Globus pallidus (tissue), 1 donor: ENCODE data around the gene CEACAM16.
"Not testable (repeated sequence)": the region's sequence is repeated elsewhere in the genome, so short reads cannot be mapped to it uniquely, and the experiment has no call there.

Source experiments
- DNase-seq: peaks from one replicate; pipeline ENCODE4 v3.0.0-alpha.2; 2015; ENCODE audit warnings: low spot score

The CEACAM16 gene, protein sequence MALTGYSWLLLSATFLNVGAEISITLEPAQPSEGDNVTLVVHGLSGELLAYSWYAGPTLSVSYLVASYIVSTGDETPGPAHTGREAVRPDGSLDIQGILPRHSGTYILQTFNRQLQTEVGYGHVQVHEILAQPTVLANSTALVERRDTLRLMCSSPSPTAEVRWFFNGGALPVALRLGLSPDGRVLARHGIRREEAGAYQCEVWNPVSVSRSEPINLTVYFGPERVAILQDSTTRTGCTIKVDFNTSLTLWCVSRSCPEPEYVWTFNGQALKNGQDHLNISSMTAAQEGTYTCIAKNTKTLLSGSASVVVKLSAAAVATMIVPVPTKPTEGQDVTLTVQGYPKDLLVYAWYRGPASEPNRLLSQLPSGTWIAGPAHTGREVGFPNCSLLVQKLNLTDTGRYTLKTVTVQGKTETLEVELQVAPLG

DNA sequence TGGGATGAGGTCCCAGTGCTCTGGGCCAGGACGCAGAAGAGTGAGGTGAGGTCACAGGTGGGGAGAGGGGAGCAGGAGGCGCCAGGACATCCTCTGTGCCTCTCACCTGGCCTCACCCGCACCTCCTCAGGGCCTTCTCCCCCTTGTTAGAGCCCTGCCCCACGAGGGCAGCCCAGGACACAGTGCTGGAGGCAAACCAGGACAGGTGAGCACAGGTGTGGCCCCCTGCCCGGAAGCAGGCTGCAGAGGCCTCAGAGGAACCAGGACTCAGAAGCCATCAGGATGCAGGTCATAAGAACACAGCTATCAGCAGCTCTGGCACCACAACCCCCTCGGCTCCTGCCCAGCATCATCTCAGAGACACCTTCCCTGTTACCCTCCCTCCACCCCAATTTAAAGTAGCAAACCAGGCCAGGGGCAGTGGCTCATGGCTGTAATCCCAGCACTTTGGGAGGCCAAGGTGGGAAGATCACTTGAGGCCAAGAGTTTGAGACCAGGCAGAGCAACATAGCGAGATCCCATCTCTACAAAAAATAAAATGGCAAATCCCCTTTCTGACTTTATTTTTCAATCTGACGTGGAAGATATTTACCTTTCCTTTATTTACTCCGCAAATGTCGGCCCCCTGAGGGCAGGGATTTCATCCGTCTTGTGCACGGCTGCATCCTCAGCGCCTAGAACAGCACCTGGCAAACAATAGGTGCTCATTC, at the start of gene CEACAM16:
CEACAM16 (plus strand) TSS at position 660 of the 710 bp plus-strand sequence. CDS start 2,306 bp downstream, outside the sequence.
- DNase-seq = no peak

DNA sequence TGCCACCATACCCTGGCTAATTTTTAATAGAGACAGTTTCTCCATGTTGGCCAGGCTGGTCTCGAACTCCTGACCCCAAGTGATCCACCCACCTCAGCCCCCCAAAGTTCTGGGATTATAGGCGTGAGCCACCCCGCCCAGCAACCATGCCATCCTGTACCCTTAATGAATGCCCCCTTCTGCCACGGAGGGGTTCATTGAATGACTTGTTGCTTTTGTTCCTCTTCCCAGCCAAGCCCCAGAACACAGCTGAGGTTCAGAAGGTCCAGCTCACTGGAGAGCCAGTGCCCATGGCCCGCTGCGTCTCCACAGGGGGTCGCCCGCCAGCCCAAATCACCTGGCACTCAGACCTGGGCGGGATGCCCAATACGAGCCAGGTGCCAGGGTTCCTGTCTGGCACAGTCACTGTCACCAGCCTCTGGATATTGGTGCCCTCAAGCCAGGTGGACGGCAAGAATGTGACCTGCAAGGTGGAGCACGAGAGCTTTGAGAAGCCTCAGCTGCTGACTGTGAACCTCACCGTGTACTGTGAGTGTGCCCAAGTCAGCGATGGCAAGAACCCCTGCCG, 49.3 kb upstream of the CEACAM16 start:
- no peak for DNase-seq

DNA sequence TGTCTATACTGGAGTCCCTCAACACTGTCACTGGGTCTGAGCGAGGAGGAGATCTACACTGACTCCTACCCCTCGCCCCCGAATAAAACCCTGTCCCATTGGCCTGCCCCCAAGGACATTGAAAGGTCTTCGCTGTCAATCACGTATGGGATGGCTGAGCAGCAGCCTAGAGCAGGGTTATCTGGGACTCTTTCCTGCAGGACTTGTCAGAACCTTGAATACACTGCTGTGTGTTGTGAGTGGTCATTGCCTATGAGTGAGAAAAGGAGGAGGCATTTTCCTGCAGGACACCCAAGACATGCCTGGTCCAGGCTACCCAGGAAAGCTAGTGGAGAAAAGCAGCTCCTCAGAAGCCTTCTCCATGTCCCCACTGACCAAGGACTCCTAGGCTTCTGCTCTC, 45.6 kb upstream of the CEACAM16 start:
- DNase-seq = no peak

DNA sequence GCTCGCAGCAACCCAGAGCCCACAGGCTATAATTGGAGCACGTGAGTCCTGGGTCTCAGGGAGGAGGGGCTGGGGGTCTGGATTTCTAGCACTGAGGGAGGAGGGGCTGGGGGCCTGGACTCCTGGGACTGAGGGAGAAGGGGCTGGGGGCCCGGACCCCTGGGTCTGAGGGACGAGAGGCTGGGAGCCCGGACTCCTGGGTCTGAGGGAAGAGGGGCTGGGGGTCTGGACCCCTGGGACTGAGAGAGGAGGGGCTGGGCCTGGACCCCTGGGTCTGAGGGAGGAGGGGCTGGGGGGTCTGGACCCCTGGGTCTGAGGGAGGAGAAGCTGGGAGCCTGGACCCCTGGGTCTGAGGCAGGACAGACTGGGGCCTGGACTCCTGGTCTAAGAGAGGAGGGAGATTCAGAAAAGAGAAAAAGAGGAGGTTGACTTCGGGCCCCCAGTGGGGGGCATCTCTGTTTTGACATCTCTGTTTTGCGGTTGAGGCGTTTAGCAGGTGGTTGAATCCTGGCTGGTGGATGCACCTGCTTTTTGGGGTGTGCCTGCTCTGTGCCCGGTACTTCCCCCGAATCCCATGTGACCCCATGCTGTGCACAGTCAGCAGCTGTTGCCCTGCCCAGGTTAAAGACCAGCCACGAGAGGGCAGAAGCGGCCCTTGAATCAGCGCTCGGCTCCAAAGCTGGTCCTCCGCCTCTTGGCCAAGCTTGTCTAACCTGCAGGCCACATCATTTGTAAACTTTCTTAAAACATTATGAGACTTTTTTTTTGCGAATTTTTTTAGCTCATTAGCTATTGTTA, 44.8 kb upstream of the CEACAM16 start:
- no peak for DNase-seq

DNA sequence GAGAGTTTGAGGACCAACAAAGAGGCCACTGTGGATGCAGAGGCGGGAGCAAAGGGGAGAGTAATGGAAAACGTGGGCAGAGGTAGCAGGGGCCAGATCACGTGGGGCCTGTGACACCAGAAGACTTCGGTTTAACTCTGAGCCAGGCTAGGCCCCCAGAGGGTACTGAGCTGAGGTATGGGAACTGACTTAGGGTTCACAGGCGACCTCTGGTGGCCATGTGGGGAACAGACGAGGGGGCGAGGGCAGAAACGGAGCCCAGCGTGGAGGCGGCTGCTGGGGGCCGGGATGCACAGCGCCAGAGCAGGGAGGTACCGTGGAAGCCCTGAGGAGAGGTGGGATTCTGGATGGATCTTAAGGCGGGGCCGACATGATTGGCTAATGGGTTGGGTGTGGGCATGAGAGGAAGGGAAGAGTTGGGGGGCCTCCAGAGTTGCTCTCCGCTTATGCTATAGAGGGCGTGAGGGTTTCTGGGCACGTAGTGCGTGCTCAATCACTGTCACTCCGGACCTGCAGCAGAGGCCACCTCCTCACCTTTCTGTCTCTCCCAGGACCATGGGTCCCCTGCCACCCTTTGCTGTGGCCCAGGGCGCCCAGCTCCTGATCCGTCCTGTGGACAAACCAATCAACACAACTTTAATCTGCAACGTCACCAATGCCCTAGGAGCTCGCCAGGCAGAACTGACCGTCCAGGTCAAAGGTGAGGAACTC, 41.6 kb upstream of the CEACAM16 start:
- DNase-seq = no peak

DNA sequence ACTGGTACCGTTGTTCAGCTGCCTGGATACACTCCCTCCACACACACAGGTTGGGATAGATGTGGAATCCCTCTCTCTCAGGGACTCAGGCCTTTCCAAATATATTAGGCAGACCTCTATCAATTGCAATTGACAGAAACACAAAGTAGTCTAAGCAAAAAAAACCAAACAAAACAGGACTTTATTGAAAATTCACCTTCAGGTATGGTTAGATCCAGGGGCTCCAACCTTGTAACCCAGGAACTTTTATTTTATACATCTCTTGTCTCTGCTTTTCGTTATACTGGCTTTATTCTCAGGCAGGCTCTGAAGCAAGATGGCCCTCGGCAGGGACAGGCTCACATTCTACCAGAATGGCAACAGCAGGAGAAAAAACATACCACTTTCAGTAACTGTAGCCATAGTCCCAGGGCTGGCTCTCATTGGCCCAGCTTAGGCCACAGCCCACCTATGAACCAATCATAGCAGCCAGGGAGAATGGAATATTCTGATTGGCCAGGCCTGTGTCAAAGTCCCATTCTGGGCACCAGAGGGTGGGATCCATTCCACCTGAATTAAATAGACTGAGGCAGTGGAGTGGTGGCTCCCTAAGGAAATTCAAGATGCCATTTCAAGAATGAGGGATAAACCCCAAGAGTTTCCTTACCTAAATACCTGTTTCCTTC, 40.8 kb upstream of the CEACAM16 start:
- DNase-seq = no peak

DNA sequence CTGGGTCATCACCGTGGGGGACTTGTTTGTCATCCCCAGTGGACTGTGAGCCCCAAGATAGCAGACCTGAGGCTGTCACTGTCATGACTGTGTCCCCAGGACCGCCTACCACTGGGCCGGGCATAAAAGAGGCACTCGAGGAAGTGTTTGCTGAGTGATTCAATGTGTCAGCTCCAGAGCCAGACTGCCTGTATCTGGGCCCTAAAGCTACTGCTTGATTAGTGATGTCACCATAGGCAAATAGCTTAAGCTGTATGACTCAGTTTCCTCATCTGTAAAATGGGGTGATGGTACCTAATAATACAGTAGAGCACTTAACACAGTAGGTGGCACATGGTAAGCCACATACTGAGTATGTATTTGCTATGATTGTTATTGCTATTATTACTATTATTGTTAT, 38.9 kb upstream of the CEACAM16 start:
- no peak for DNase-seq

DNA sequence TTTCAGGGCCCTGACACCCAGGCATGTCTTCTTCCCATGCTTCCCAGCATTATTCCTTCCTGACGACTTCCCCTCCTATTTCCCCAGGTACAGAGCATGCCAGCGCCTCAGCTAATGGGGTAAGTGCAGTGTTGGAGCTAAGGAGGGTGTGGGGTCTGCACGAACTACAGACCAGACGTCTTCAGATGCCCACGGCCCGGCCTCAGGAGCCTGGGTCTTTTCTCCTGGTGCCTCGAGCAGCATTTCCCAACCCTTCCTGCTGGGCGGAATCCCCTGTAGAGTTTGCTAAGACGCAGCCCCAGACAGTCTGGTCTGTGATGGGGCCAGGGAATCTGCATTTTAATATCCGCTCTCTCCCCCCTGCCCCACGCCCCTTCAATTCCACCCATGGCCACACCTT, 37.7 kb upstream of the CEACAM16 start:
- no peak for DNase-seq

DNA sequence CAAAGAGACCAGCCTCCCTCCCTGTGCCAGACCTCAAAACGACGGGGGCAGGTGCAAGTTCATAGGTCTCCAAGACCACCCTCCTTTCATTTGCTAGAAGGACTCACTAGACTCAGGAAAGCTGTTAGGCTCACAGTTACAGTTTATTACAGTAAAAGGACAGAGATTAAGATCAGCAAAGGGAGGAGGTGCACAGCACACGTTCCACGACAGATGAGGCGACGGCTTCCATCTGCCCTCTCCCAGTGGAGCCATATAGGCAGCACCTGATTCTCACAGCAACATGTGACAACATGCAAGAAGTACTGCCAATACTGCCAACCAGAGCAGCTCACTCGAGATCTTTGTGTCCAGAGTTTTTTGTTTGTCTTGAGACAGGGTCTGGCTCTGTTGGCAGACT, 37.0 kb upstream of the CEACAM16 start:
- DNase-seq = no peak

DNA sequence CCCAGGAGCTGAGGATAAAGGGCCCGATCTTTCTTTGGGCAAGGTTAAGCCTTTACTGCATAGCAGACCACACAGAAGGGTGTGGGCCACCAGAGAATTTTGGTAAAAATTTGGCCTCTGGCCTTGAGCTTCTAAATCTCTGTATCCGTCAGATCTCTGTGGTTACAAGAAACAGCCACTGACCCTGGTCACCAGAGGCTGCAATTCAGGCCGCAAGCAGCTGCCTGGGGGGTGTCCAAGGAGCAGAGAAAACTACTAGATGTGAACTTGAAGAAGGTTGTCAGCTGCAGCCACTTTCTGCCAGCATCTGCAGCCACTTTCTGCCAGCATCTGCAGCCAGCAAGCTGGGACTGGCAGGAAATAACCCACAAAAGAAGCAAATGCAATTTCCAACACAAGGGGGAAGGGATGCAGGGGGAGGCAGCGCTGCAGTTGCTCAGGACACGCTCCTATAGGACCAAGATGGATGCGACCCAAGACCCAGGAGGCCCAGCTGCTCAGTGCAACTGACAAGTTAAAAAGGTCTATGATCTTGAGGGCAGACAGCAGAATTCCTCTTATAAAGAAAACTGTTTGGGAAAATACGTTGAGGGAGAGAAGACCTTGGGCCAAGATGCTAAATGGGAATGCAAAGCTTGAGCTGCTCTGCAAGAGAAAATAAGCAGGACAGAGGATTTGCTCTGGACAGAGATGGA, 36.1 kb upstream of the CEACAM16 start:
- no peak for DNase-seq

DNA sequence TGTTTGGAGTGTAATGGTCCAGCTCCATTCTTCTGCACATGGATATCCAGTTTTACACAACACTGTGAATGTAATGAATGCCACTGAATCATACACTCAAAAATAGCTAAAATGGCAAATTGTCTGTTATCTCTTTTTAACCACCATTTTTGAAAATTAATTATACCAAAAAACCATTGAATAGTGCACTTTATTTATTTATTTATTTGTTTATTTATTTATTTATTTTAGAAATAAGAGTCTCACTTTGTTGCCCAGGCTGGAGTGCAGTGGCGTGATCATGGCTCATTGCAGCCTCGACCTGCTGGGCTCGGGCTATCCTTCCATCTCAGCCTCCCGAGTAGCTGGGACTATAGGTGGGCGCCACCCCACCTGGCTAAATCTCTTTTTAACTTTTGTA, 35.0 kb upstream of the CEACAM16 start:
- DNase-seq = no peak

DNA sequence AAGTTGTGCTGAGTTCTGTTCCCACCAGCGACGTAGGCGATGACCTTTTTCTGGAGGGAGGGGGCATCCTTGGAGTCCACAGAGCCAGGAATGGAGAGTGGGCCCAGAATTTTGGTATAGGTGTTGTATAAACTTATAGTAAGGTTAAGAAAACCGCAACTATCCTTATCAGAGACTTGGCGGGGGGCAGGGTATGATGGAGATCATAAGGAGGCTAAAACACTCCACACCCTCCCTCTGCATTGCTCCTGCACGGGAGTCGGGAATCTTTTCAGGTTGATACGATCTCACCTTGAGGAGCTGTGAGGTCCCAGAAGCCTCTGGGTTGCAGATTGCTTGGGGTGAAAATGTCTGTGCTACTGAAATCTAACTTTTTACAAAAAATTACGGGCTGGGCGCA, 34.0 kb upstream of the CEACAM16 start:
- DNase-seq = no peak

DNA sequence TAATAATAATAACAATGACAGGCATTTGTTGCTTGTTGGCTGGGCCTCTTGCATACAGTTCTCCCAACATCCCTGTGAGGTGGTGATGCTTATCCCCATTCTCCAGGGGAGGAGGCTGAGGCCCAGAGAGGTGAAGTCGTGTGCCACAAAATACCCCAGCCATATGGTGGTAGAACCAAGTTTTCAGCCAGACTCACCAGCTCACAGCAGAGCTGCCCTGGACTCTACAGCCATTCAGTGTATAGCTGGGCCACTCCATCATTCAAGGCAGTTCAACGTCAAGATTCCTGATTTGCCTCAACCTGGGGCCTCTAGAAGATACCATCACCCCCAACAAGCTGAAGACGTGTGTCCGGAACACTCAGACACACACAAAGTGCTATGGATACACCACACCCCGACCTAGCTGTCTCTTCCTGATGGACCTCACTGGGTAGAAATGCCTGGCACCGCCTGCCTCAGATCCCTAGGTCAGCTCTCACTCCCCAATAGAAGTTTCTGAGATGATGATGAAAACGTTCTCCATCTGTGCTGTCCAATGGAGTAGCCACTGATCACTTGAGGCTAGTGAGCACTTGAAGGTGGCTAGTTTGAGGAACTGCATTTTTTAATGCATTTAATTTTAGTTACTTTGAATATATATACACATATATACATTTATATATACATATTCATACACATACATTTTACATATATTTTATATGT, 31.9 kb upstream of the CEACAM16 start:
- no peak for DNase-seq

DNA sequence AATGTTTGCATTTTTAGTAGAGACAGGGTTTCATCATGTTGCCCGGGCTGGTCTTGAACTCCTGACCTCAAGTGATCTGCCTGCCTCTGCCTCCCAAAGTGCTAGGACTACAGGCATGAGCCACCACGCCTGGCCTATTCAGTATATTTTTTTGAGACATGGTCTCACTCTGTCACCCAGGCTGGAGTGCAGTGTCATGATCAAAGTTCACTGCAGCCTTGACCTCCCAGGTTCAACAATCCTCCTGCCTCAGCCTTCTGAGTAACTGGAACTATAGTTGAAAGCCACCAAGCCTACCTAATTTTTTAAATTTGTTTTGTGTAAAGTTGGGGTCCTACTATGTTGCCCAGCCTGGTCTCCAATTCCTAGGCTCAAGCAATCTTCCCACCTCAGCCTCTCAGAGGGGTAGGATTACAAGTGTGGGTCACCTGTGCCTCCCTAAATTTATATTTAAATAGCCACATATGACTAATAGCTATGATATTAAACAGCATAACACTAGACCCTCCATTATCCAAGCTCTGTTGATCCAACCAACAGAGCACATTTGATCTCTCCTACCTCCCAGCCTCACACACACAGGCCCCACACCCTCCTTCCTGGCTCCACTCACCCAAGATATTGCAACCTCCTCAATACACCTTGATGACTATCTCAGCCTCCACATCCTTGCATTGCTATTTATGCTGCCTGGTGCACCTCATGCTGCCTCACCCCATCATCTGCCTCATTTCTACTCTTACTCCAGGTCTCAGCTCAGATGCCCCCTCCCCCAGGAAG, 29.8 kb upstream of the CEACAM16 start:
- DNase-seq = no peak

DNA sequence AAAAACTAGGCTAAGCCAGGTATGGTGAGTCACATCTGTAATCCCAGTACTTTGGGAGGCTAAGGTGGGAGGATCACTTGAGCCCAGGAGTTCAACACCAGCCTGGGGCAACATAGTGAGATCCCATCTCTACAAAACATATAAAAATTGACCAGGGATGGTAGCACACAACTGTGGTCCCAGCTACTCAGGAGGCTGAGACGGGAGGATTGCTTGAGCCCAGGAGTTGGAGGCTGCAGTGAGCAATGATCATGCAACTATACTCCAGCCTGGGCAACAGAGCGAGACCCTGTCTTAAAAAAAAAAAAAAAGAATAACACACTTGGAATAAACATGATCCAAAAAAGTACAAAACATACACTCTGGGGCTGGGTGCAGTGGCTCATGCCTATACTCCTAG, 28.9 kb upstream of the CEACAM16 start:
- not testable (repeated sequence) for DNase-seq

DNA sequence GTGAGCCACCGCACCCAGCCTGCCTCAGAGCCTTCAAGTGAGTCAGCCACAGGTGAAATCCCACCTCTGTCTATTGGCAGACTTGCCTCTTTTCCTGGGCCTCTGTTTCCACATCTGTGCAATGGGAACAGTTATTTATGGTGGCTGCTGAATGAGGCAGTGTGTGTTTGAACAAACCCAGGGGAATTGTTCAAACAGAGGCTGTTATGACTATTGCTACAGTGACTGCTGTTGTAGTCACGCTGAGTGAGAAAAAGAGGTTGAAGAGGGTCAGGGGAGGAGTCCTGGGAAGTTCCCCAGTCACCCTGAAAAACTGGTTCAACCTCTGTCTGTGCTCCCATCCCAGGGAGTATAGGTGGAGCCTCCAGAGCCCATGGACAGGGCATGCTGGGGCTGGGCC, 27.6 kb upstream of the CEACAM16 start, which contains the start of gene CEACAM19:
CEACAM19 (plus strand) TSS at position 83 of the 400 bp plus-strand sequence. CDS start 450 bp downstream, outside the sequence.
- DNase-seq = no peak

DNA sequence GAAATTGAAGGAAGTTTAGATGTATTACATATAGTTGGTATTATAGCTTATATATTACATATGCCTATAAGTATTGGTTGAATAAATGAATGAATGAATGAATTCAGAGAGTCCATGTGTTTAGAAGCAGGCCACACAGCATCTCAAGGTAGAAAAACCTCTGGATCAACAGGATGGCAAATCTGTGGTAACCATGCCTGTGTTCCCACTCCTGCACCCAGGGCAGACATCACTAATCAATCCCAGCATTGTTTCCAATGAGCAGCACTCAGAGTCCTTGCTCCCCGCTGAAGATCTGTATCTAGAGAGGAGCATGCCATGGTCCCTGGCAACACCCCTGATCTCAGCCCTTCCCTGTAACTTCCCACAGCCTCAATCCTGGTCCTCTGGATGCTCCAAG, 26.7 kb upstream of the CEACAM16 start:
- DNase-seq = no peak

DNA sequence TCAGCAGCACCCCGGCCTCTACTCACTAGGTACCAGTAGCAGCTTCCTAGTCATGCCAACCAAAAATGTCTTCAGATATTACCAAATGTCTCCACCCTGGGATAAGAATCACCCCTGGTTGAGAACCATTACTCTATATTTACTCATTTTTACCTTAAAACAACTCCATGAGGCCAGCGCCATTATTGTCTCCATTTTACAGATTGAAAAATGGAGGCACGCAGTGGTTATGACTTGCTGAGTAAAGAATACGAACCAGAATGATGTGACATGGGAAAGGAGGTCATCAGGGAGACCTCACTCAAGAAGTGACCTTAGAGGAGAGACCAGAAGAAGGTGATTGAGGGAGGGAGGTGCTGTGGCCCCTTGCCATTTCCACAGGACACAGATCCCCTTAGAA, 25.4 kb upstream of the CEACAM16 start:
- no peak for DNase-seq

DNA sequence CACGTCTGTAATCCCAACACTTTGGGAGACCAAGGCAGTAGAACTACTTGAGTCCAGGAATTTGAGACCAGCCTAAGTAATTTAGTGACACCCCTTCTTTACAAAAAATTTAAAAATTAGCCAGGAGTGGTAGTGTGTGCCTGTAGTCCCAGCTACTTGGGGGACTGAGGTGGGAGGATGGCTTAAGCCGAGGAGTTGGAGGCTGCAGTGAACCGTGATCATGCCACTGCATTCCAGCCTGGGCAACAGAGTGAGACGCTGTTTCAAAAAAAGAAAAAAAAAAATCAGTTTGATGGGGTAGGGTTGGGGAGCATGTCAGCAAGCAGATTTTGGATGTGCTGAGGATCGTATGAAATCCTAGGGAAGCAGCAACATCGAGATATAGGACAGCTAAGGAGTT, 23.4 kb upstream of the CEACAM16 start:
- DNase-seq = no peak
